ENCODE data around the gene CCNK. TPM values are rescaled to one million over a fixed set of nuclear protein-coding genes. Genes with fewer than 3 reads are reported as not detected.

CCNK gene
- total and polyA plus RNA-seq, 10 donors, result 11.8 to 58.3 (median 39.8) TPM

DNA sequence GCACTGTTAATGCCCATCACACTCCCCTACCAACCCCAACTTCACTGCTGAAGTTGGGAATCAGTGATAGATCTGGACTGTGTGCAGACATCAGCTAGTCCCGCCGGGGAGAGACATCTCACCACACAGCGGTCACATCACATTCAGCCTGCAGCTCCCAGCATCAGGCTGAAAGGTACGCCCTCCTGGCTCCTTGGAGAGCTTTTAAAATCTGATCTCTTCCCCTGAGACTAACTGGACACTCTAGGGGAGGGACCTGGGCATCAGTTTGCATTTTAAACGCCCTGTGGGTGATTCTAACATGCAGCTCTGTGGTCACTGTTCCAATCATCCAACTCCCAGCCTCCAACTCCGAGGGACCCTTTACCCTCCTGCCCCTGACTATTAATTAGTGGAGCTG, 64.4 kb downstream of the CCNK start:
- Histone ChIP-seq H3K9me3 (no peaks in the 10 kb centered on the region), H3K4me1 (peaks cover 6 to 70% (median 23%) of the 10 kb centered on the region in 6 donors), H3K36me3 (no peaks in the 10 kb centered on the region), H3K27me3 (replicated peaks in 1 of 7) (no peaks in the 10 kb centered on the region), H3K27ac (peak overlapping the region in 4 of 8 donors; percentile 35 to 47 (median 42)), H3K4me3 (no peak overlapping the region)
- DNase-seq, result no peak
- intact Hi-C loops (cut with DNase I; ENCODE audit: low total_unique reads), result no loop called here
- 68 to 80% (median 75%) methylated on average over 6 of the region's 6 CpGs for WGBS, 5 donors
- TF ChIP-seq POLR2A (IDR thresholded peaks at IDR 0.05) (no peak), POLR2AphosphoS5 (IDR thresholded peaks at IDR 0.05) (no peak)
- TF ChIP-seq, protein P1, sequence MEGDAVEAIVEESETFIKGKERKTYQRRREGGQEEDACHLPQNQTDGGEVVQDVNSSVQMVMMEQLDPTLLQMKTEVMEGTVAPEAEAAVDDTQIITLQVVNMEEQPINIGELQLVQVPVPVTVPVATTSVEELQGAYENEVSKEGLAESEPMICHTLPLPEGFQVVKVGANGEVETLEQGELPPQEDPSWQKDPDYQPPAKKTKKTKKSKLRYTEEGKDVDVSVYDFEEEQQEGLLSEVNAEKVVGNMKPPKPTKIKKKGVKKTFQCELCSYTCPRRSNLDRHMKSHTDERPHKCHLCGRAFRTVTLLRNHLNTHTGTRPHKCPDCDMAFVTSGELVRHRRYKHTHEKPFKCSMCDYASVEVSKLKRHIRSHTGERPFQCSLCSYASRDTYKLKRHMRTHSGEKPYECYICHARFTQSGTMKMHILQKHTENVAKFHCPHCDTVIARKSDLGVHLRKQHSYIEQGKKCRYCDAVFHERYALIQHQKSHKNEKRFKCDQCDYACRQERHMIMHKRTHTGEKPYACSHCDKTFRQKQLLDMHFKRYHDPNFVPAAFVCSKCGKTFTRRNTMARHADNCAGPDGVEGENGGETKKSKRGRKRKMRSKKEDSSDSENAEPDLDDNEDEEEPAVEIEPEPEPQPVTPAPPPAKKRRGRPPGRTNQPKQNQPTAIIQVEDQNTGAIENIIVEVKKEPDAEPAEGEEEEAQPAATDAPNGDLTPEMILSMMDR (IDR thresholded peaks at IDR 0.05 in 8 of 11, conservative IDR thresholded peaks at IDR 0.05 in 3 of 11), result no peak

DNA sequence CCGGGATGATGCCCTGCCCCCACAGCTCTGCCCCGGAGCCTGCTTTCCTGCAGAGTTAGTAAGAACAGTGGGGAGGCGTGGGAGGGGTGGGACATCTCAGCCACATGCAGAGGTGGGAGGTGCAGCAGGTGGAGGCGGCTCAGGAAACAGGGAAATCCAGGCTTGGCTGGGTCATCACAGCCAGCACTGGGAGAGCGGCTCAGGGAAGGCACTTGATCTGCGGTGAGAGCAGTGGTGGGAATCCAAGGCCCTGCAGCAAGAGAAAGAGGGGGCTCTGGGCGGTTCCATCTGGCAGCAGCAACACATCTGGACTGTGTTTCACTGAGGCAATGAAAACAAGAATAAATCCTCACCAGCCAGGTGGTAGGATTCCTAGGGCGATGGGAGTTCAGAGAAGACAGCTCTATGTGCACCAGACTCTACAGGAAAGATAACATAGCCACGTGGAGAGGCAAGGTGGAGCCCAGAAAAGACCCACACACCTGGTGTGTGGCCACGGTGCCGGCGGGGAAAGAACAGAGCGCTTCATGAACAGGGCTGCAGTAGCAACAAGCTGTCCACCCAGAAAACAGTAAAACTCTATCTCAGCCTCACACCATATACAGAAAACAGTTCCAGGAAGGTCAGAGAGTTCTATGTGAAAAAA, 65.1 kb downstream of the CCNK start:
- H3K27me3 ChIP-seq (replicated peaks in 1 of 7), result no peaks in the 10 kb centered on the region
- TF ChIP-seq POLR2AphosphoS5 (IDR thresholded peaks at IDR 0.05) (no peak), POLR2A (IDR thresholded peaks at IDR 0.05) (no peak)
- TF ChIP-seq, protein P1 (IDR thresholded peaks at IDR 0.05 in 8 of 11, conservative IDR thresholded peaks at IDR 0.05 in 3 of 11), result no peak
- no peaks in the 10 kb centered on the region for H3K9me3 ChIP-seq
- no peak overlapping the region for H3K27ac ChIP-seq
- intact Hi-C loops (cut with DNase I; ENCODE audit: low total_unique reads), result no loop called here
- no peak for DNase-seq
- H3K4me3 ChIP-seq, result no peak overlapping the region
- H3K36me3 ChIP-seq, result no peaks in the 10 kb centered on the region
- peaks cover 2 to 69% (median 17%) of the 10 kb centered on the region in 6 donors for H3K4me1 ChIP-seq
- WGBS, 5 donors, result 71 to 76% (median 74%) methylated on average over 13 of the region's 13 CpGs

DNA sequence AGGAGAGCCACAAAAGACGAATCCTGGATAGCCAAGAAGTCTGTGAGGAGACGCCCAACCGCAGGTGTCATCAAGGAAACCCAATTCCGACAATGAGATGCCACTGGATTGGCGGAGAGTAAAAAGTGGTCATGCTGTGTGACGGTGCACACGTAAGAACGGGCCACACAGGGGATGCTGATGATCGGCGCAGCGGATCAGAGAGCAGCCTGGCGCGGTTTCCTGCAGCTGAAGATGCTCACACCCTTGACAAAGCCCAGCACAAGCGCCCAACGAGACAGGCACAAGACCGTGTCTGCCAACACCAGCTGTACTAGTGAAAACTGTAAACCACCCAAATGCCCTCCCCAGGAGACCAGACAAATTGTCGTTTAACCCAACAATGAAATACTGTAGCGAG, 67.0 kb downstream of the CCNK start:
- Histone ChIP-seq H3K9me3 (no peaks in the 10 kb centered on the region), H3K27ac (no peak overlapping the region), H3K36me3 (no peaks in the 10 kb centered on the region), H3K4me3 (no peak overlapping the region), H3K4me1 (peaks cover 0 to 62% (median 9%) of the 10 kb centered on the region in 6 donors), H3K27me3 (replicated peaks in 1 of 7) (no peaks in the 10 kb centered on the region)
- intact Hi-C loops (cut with DNase I; ENCODE audit: low total_unique reads), result no loop called here
- WGBS, 5 donors, result 83 to 86% (median 84%) methylated on average over 18 of the region's 18 CpGs
- TF ChIP-seq POLR2AphosphoS5 (IDR thresholded peaks at IDR 0.05), result no peak
- TF ChIP-seq POLR2A (IDR thresholded peaks at IDR 0.05), result no peak
- TF ChIP-seq, protein P1 (IDR thresholded peaks at IDR 0.05 in 8 of 11, conservative IDR thresholded peaks at IDR 0.05 in 3 of 11), result no peak
- no peak for DNase-seq

DNA sequence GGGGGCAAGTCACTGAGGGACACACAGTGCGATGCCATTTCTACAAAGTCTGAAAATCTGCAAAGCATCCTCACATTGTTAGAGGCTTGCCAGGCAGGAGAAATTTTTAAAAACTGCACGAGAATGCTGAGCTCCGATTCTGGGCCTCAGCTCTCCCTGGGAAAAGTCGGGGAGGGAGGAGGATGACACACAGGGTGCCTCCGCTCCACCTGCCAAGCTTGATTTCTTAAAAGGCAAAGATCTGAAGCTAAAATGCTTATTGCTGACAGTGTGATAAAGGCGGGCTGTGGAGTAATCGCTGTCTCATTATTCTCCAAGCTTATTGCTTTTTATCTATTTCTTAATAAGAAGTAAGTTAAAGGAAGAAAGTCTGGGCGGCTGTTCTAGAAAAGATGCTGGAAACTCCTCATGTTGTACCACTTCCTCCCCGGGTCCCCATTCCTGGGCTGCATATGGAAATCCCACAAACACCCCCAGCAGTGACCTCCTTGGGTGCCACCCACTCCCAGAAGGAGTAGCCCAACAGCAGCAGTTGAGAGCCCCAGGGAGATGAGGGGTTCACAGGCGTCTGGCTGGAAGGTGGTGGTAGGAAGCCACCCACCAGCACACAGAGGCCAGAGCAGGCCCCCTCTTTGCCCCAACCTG, 67.8 kb downstream of the CCNK start:
- no peaks in the 10 kb centered on the region for H3K9me3 ChIP-seq
- no peak for DNase-seq
- no peaks in the 10 kb centered on the region for H3K36me3 ChIP-seq
- H3K27ac ChIP-seq, result peak overlapping the region in 1 of 8 donors; percentile 33
- TF ChIP-seq POLR2AphosphoS5 (IDR thresholded peaks at IDR 0.05) (no peak), POLR2A (IDR thresholded peaks at IDR 0.05) (no peak)
- TF ChIP-seq, protein P1 (IDR thresholded peaks at IDR 0.05 in 8 of 11, conservative IDR thresholded peaks at IDR 0.05 in 3 of 11), result no peak
- peaks cover 0 to 59% (median 9%) of the 10 kb centered on the region in 6 donors for H3K4me1 ChIP-seq
- no peak overlapping the region for H3K4me3 ChIP-seq
- no peaks in the 10 kb centered on the region for H3K27me3 ChIP-seq (replicated peaks in 1 of 7)
- 68 to 81% (median 73%) methylated on average over 9 to 10 of the region's 10 CpGs for WGBS, 5 donors
- intact Hi-C loops (cut with DNase I; ENCODE audit: low total_unique reads), result no loop called here

Measured in spleen (tissue), 11 donors.